ENCODE data around the gene DGCR6. TPM values are rescaled to one million over a fixed set of nuclear protein-coding genes. Genes with fewer than 3 reads are reported as not detected.

DGCR6 gene
- total and polyA plus RNA-seq, 10 of the 15 experiments (the other 5 are each of a cell fraction or from before 2014, with no cell fraction given) = 0.06 to 0.54 (median 0.16) TPM; not detected in 2

DNA sequence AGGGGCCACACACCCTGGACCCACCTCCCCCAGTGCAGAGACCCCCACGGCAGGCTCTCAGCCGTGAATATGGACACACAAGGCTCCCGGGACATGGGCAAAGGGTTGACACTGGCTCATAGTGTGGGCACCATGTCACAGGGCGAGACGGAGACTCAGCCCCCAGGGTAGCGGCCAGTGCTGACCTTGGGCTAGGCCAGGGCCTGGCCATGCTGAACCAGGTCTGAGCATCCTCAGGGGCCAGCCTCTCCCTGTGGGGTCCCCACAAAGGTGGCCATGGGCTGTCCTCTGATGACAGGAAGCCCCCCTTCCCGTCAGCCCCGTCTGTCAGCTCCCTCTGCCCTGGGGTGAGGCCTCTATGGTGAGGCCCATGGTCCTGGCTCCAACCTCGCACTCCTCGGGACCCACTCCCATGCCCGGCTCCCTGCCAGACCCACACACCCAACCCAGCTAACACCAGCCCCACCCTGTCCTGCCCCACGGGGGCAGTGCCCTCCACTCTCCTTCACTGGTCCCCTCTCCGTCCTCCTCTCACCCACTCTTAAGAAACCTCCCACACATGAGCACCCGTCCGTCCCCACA lies 49.0 kb downstream of the DGCR6 start:
- ATAC-seq = no peak; the same call in 2 of the 3 replicates
- H4K20me1 ChIP-seq (ENCODE audit: control insufficient read depth, insufficient read depth) = no peaks in the 10 kb centered on the region
- no peaks in the 10 kb centered on the region for H3K27me3 ChIP-seq (replicated peaks in 1 of 2; ENCODE audit: control insufficient read depth in 2 of 2, insufficient read depth in 2 of 2, low read length in 1 of 2)
- TF ChIP-seq ZNF24 (IDR thresholded peaks at IDR 0.05) (no peak), GABPA (IDR thresholded peaks at IDR 0.05; ENCODE audit: low read depth) (no peak), SUPT20H (IDR thresholded peaks at IDR 0.05; ENCODE audit: borderline replicate concordance, control insufficient read depth, low read depth, low read length) (no peak), SIX5 (IDR thresholded peaks at IDR 0.05; ENCODE audit: low read depth, low read length, severe bottlenecking) (no peak), ZNF207 (IDR thresholded peaks at IDR 0.05; ENCODE audit: borderline replicate concordance) (no peak), RBBP5 (conservative IDR thresholded peaks at IDR 0.05) (no peak), MTA2 (IDR thresholded peaks at IDR 0.05; ENCODE audit: low read depth) (no peak), CBX5 (IDR thresholded peaks at IDR 0.05; ENCODE audit: low read depth) (no peak), RAD21 (IDR thresholded peaks at IDR 0.05; ENCODE audit: insufficient read depth, low read depth, low read length) (no peak), YBX1 (IDR thresholded peaks at IDR 0.05) (no peak), BHLHE40 (IDR thresholded peaks at IDR 0.05; ENCODE audit: borderline replicate concordance in 1 of 2, low read depth in 2 of 2, low read length in 1 of 2) (no peak), NFXL1 (IDR thresholded peaks at IDR 0.05; ENCODE audit: borderline replicate concordance) (no peak)
- TF ChIP-seq, protein P1, sequence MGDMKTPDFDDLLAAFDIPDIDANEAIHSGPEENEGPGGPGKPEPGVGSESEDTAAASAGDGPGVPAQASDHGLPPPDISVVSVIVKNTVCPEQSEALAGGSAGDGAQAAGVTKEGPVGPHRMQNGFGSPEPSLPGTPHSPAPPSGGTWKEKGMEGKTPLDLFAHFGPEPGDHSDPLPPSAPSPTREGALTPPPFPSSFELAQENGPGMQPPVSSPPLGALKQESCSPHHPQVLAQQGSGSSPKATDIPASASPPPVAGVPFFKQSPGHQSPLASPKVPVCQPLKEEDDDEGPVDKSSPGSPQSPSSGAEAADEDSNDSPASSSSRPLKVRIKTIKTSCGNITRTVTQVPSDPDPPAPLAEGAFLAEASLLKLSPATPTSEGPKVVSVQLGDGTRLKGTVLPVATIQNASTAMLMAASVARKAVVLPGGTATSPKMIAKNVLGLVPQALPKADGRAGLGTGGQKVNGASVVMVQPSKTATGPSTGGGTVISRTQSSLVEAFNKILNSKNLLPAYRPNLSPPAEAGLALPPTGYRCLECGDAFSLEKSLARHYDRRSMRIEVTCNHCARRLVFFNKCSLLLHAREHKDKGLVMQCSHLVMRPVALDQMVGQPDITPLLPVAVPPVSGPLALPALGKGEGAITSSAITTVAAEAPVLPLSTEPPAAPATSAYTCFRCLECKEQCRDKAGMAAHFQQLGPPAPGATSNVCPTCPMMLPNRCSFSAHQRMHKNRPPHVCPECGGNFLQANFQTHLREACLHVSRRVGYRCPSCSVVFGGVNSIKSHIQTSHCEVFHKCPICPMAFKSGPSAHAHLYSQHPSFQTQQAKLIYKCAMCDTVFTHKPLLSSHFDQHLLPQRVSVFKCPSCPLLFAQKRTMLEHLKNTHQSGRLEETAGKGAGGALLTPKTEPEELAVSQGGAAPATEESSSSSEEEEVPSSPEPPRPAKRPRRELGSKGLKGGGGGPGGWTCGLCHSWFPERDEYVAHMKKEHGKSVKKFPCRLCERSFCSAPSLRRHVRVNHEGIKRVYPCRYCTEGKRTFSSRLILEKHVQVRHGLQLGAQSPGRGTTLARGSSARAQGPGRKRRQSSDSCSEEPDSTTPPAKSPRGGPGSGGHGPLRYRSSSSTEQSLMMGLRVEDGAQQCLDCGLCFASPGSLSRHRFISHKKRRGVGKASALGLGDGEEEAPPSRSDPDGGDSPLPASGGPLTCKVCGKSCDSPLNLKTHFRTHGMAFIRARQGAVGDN (IDR thresholded peaks at IDR 0.05) = no peak
- H3K79me2 ChIP-seq (ENCODE audit: control insufficient read depth, insufficient read depth, low read length) = no peaks in the 10 kb centered on the region
- CTCF ChIA-PET = interaction anchor here (0.7 to 1.0 kb wide), 2 partner anchors 49 to 163 kb away, joined by 3 to 4 read pairs; partner anchors contain the start of gene DGCR6
- POLR2A ChIA-PET = no interaction called here
- DNase-seq (ENCODE audit: low read depth, low spot score) = no peak
- no peak overlapping the region for H2AFZ ChIP-seq (ENCODE audit: control insufficient read depth, low read depth, low read length)
- RAD21 ChIA-PET (ENCODE audit: unreplicated experiment) = no interaction called here
- H3K4me1 ChIP-seq (ENCODE audit: control insufficient read depth, insufficient read depth, low read length) = no peaks in the 10 kb centered on the region
- H3K4me2 ChIP-seq (ENCODE audit: control insufficient read depth, insufficient read depth) = no peak overlapping the region
- no TSS peak for BruUV-seq (replicated peaks)
- FAIRE-seq = no peak
- H3K4me3 ChIP-seq = no peak overlapping the region
- intact Hi-C loops (cut with micrococcal nuclease; ENCODE audit: unreplicated experiment) = no loop called here
- no peaks in the 10 kb centered on the region for H3K9me3 ChIP-seq (replicated peaks; ENCODE audit: control insufficient read depth, insufficient read depth, low read length)
- SMC1A ChIA-PET (ENCODE audit: uncharacterized antibody, unreplicated experiment) = interaction anchor here (0.6 kb wide), 1 partner anchor 123 kb away, joined by 3 read pairs; no protein-coding TSS in a partner anchor
- no peak overlapping the region for H3K9ac ChIP-seq (ENCODE audit: control insufficient read depth, insufficient read depth, low read length)
- 29% methylated on average over 15 of the region's 15 CpGs for WGBS (ENCODE audit: insufficient coverage, insufficient replicate concordance, low lambda C conversion rate, missing lambda C conversion rate)
- no peaks in the 10 kb centered on the region for H3K36me3 ChIP-seq (ENCODE audit: control insufficient read depth in 2 of 2, insufficient read depth in 2 of 2, low read length in 1 of 2)
- in situ Hi-C loops (cut with MboI) = loop anchor here (5.0 kb wide), 1 partner anchor 1332 kb away; no protein-coding TSS in a partner anchor
- no peak overlapping the region for H3K27ac ChIP-seq (ENCODE audit: control insufficient read depth, insufficient read depth)
